ENCODE measurements around the gene CFAP73. TPM values are rescaled to one million over a fixed set of nuclear protein-coding genes. Genes with fewer than 3 reads are reported as not detected.

Gene CFAP73
- 0.09 TPM in 1 of 2 replicates, not detected in the other for total RNA-seq

GRCh38 chr12:113149361-113150150 is at the start of gene CFAP73:
CFAP73 (plus strand) TSS chr12:113149724; CDS start chr12:113149858, 134 bp downstream.

GRCh38 chr12:113135178-113136127 is 14.1 kb upstream of the CFAP73 start, which contains the start of gene RASAL1:
RASAL1 (minus strand) TSS chr12:113135761; CDS start chr12:113135462, 299 bp downstream.

GRCh38 chr12:113185180-113186032 is 35.9 kb downstream of the CFAP73 start, which contains the start of the genes DDX54 and RITA1:
DDX54 (minus strand) TSS chr12:113185478; CDS start chr12:113185451, 27 bp downstream.
RITA1 (plus strand) TSS chr12:113185721; CDS start chr12:113186747, 1,026 bp downstream.

Other genes starting within 250 kb of the CFAP73 start
- 1.9 and 2.4 TPM in 2 replicates for gene OAS1, start 242.8 kb upstream of the CFAP73 start, total RNA-seq
- 1.9 TPM in 2 replicates for gene OAS3, start 211.2 kb upstream of the CFAP73 start, total RNA-seq
- gene OAS2, start 171.2 kb upstream of the CFAP73 start, total RNA-seq = 0.69 and 2.0 TPM in 2 replicates
- 0.09 TPM in 1 of 2 replicates, not detected in the other for gene DTX1, start 93.0 kb upstream of the CFAP73 start, total RNA-seq
- not detected in 2 replicates for gene RASAL1, start 14.0 kb upstream of the CFAP73 start, total RNA-seq
- gene DDX54, start 35.8 kb downstream of the CFAP73 start, total RNA-seq = 27.0 and 28.5 TPM in 2 replicates
- gene RITA1, start 36.0 kb downstream of the CFAP73 start, total RNA-seq = 8.2 and 9.1 TPM in 2 replicates
- 11.2 and 13.6 TPM in 2 replicates for gene TPCN1, start 71.7 kb downstream of the CFAP73 start, total RNA-seq
- 11.5 and 18.1 TPM in 2 replicates for gene SLC8B1, start 185.4 kb downstream of the CFAP73 start, total RNA-seq
- gene PLBD2, start 208.9 kb downstream of the CFAP73 start, total RNA-seq = 22.2 and 26.5 TPM in 2 replicates